ENCODE results near the gene ACTR8. TPM values are rescaled to one million over a fixed set of nuclear protein-coding genes. Genes with fewer than 3 reads are reported as not detected.
A peak's percentile ranks its signal among the peaks of the same experiment; 100 is the strongest.

ACTR8 gene
- total and polyA plus RNA-seq, 2 of the 13 experiments (the other 11 are each of a cell fraction or from before 2014, with no cell fraction given), result 15.5 to 29.0 TPM

DNA sequence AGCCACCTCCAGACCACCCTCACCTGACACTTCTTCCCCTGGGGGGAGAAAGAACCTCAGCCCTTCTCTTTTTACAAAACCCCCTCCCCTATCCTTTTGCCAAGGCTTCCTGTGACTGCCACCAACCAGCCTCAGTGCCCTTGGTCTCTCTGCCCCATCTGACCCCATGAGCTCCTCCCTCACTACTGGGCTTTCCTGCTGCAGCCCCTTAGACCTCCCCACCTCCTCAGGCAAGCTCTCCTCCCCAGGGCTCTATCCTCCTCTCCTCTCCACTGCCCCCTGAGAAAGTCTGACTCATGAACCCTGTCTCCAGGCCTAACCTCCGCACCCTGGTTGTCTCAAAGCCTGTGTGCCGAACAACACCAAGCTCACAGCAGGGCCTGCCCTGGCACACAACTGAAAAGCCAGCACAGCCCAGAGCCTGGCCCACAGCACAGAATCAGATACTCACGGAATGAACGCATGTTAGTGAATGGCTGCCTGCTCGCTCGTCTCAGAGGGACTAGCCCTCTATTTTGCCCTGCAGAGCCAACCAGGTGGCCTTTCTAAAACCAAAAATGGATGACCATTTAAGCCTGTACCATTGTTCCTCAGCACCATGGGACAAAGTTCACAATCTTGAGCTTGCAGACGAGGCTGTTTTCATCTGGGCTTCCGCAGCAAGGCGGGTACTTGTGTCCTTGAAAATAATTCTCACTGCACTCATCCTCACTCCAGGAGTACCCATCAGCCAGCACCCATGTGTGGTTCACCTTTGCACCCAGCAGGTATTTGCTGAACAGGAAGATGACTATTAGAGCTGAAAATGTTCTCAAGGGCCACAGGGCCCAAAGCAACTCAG, 37.5 kb downstream of the ACTR8 start (continued):
- TF ChIP-seq, protein P1, sequence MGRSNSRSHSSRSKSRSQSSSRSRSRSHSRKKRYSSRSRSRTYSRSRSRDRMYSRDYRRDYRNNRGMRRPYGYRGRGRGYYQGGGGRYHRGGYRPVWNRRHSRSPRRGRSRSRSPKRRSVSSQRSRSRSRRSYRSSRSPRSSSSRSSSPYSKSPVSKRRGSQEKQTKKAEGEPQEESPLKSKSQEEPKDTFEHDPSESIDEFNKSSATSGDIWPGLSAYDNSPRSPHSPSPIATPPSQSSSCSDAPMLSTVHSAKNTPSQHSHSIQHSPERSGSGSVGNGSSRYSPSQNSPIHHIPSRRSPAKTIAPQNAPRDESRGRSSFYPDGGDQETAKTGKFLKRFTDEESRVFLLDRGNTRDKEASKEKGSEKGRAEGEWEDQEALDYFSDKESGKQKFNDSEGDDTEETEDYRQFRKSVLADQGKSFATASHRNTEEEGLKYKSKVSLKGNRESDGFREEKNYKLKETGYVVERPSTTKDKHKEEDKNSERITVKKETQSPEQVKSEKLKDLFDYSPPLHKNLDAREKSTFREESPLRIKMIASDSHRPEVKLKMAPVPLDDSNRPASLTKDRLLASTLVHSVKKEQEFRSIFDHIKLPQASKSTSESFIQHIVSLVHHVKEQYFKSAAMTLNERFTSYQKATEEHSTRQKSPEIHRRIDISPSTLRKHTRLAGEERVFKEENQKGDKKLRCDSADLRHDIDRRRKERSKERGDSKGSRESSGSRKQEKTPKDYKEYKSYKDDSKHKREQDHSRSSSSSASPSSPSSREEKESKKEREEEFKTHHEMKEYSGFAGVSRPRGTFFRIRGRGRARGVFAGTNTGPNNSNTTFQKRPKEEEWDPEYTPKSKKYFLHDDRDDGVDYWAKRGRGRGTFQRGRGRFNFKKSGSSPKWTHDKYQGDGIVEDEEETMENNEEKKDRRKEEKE (IDR thresholded peaks at IDR 0.05), result no peak
- no peak for TF ChIP-seq ZNF615 (CRISPR knock-in tag; IDR thresholded peaks at IDR 0.05; ENCODE audit: borderline replicate concordance)
- TF ChIP-seq, protein P2, sequence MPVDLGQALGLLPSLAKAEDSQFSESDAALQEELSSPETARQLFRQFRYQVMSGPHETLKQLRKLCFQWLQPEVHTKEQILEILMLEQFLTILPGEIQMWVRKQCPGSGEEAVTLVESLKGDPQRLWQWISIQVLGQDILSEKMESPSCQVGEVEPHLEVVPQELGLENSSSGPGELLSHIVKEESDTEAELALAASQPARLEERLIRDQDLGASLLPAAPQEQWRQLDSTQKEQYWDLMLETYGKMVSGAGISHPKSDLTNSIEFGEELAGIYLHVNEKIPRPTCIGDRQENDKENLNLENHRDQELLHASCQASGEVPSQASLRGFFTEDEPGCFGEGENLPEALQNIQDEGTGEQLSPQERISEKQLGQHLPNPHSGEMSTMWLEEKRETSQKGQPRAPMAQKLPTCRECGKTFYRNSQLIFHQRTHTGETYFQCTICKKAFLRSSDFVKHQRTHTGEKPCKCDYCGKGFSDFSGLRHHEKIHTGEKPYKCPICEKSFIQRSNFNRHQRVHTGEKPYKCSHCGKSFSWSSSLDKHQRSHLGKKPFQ (CRISPR knock-in tag; IDR thresholded peaks at IDR 0.05; ENCODE audit: insufficient replicate concordance), result no peak
- TF ChIP-seq PHF8 (CRISPR knock-in tag; IDR thresholded peaks at IDR 0.05), result peak; percentile 69
- TF ChIP-seq, protein P3, sequence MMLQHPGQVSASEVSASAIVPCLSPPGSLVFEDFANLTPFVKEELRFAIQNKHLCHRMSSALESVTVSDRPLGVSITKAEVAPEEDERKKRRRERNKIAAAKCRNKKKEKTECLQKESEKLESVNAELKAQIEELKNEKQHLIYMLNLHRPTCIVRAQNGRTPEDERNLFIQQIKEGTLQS (CRISPR knock-in tag; IDR thresholded peaks at IDR 0.05), result no peak
- TF ChIP-seq TRIM24 (CRISPR knock-in tag; IDR thresholded peaks at IDR 0.05), result no peak
- no peak for TF ChIP-seq RAD21 (CRISPR knock-in tag; IDR thresholded peaks at IDR 0.05)
- TF ChIP-seq, protein P4, sequence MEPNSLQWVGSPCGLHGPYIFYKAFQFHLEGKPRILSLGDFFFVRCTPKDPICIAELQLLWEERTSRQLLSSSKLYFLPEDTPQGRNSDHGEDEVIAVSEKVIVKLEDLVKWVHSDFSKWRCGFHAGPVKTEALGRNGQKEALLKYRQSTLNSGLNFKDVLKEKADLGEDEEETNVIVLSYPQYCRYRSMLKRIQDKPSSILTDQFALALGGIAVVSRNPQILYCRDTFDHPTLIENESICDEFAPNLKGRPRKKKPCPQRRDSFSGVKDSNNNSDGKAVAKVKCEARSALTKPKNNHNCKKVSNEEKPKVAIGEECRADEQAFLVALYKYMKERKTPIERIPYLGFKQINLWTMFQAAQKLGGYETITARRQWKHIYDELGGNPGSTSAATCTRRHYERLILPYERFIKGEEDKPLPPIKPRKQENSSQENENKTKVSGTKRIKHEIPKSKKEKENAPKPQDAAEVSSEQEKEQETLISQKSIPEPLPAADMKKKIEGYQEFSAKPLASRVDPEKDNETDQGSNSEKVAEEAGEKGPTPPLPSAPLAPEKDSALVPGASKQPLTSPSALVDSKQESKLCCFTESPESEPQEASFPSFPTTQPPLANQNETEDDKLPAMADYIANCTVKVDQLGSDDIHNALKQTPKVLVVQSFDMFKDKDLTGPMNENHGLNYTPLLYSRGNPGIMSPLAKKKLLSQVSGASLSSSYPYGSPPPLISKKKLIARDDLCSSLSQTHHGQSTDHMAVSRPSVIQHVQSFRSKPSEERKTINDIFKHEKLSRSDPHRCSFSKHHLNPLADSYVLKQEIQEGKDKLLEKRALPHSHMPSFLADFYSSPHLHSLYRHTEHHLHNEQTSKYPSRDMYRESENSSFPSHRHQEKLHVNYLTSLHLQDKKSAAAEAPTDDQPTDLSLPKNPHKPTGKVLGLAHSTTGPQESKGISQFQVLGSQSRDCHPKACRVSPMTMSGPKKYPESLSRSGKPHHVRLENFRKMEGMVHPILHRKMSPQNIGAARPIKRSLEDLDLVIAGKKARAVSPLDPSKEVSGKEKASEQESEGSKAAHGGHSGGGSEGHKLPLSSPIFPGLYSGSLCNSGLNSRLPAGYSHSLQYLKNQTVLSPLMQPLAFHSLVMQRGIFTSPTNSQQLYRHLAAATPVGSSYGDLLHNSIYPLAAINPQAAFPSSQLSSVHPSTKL (CRISPR knock-in tag; IDR thresholded peaks at IDR 0.05), result peak; percentile 79
- TF ChIP-seq ZNF761 (CRISPR knock-in tag; conservative IDR thresholded peaks at IDR 0.05), result no peak
- TF ChIP-seq, protein P5, sequence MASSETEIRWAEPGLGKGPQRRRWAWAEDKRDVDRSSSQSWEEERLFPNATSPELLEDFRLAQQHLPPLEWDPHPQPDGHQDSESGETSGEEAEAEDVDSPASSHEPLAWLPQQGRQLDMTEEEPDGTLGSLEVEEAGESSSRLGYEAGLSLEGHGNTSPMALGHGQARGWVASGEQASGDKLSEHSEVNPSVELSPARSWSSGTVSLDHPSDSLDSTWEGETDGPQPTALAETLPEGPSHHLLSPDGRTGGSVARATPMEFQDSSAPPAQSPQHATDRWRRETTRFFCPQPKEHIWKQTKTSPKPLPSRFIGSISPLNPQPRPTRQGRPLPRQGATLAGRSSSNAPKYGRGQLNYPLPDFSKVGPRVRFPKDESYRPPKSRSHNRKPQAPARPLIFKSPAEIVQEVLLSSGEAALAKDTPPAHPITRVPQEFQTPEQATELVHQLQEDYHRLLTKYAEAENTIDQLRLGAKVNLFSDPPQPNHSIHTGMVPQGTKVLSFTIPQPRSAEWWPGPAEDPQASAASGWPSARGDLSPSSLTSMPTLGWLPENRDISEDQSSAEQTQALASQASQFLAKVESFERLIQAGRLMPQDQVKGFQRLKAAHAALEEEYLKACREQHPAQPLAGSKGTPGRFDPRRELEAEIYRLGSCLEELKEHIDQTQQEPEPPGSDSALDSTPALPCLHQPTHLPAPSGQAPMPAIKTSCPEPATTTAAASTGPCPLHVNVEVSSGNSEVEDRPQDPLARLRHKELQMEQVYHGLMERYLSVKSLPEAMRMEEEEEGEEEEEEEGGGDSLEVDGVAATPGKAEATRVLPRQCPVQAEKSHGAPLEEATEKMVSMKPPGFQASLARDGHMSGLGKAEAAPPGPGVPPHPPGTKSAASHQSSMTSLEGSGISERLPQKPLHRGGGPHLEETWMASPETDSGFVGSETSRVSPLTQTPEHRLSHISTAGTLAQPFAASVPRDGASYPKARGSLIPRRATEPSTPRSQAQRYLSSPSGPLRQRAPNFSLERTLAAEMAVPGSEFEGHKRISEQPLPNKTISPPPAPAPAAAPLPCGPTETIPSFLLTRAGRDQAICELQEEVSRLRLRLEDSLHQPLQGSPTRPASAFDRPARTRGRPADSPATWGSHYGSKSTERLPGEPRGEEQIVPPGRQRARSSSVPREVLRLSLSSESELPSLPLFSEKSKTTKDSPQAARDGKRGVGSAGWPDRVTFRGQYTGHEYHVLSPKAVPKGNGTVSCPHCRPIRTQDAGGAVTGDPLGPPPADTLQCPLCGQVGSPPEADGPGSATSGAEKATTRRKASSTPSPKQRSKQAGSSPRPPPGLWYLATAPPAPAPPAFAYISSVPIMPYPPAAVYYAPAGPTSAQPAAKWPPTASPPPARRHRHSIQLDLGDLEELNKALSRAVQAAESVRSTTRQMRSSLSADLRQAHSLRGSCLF (CRISPR knock-in tag; IDR thresholded peaks at IDR 0.05; ENCODE audit: borderline replicate concordance), result no peak
- TF ChIP-seq, protein P6, sequence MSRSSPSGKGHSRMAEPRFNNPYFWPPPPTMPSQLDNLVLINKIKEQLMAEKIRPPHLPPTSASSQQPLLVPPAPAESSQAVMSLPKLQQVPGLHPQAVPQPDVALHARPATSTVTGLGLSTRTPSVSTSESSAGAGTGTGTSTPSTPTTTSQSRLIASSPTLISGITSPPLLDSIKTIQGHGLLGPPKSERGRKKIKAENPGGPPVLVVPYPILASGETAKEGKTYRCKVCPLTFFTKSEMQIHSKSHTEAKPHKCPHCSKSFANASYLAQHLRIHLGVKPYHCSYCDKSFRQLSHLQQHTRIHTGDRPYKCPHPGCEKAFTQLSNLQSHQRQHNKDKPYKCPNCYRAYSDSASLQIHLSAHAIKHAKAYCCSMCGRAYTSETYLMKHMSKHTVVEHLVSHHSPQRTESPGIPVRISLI (CRISPR knock-in tag; IDR thresholded peaks at IDR 0.05; ENCODE audit: borderline replicate concordance), result peak; percentile 7; the same call in 1 of the 2 replicates
- TF ChIP-seq JARID2 (CRISPR knock-in tag; IDR thresholded peaks at IDR 0.05; ENCODE audit: insufficient replicate concordance), result no peak

Data from HepG2 (cell line).